ENCODE data around the gene LMOD1.
"Not testable (repeated sequence)": the region's sequence is repeated elsewhere in the genome, so short reads cannot be mapped to it uniquely, and the experiment has no call there.

Gene LMOD1

DNA sequence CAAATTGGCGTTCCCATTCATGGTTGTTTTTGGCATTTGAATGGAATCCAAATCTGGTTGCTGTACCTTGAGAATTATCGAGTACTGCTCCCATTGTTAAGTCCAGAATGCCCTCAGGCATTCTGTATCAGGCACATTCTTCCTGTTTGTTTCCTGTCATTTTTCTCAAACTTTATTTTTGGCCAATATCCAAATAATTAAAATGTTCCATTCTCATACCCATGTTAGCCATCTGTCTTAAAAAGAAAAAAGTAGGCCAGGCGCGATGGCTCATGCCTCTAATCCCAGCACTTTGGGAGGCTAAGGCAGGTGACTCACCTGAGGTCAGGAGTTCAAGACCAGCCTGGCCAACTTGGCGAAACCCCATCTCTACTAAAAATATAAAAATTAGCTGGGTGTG, 86.9 kb downstream of the LMOD1 start:
- no peak for FAIRE-seq

DNA sequence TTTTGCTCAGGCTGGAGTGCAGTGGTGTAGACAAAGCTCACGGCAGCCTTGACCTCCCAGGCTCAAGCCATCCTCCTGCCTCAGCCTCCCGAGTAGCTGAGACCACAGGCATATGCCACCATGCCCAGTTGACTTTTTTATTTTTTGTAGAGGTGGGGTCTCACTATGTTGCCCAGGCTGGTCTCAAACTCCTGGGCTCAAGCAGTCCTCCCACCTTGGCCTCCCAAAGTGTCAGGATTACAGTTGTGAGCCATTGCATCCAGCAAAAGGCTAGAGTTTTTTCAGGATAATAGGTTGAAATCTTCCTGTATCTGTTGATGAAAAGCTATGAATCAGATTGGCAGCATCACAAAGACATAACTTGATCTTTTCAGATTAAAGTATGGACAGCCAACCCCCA, 89.6 kb downstream of the LMOD1 start:
- not testable (repeated sequence) for FAIRE-seq

DNA sequence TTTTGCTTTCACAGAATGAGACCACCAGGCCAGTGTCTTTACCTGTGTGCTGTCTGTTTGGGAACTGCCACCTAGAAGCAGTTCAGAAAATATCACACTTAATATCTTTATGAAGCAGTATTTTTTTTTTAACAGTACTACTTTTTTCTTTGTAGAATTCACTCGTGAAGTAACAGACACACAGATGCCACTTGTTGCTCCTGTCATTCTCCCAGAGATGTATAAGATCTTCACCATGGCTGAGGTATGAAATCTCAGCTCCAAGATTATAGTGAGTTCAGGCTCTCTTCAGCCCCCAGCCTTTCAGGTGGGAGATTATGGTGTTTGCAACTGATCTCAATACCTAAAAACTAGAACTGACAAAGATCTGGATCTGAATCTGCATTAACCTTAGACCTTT, 94.4 kb downstream of the LMOD1 start:
- FAIRE-seq, result no peak

DNA sequence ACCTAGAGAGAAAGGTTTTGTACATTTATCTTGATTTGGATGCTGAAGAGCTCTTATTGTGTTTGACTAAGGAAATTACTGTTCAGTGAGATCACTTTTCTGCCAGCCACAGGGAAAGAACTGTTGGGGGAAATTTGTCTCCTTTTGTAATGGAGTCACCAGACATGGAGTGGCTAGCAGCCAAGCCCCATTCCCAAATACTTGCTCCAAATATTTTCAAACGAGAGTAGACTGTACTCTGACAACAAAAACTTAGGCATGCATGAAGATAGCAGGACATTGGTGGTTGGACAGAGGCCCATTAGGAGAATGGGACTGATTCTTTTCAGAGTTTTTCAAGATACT, 96.3 kb downstream of the LMOD1 start:
- no peak for FAIRE-seq

DNA sequence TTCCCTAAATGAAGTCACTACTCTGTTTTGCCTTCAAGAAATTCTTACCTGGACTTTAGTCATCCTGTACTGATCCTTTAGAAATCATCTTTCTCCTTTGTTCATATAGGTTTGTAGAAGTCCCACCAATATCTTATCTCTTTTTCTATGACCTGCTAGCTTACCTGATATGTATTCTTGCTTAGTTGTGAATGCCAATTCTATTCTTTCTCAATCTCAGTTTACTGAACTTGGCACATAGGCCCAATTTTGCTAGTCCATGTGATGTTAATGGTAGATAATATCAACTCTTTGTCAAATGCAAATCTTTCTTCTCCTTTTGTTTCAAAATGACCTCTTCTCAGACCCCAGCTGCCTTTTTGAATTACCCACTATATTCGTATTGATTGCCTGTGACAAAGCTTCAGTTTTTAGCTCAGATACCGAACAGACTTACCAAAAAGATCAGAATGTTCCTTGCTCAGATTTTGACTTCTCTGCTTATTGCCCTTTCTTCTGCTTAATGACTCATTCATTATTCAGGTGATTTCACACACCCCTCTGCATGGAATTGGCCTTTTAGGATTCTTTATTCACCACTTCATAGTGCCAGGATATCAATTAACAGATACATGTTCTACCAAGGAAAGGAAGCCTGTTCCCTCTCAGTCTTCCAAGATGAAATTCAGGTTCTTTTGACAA, 96.8 kb downstream of the LMOD1 start:
- FAIRE-seq, result no peak

DNA sequence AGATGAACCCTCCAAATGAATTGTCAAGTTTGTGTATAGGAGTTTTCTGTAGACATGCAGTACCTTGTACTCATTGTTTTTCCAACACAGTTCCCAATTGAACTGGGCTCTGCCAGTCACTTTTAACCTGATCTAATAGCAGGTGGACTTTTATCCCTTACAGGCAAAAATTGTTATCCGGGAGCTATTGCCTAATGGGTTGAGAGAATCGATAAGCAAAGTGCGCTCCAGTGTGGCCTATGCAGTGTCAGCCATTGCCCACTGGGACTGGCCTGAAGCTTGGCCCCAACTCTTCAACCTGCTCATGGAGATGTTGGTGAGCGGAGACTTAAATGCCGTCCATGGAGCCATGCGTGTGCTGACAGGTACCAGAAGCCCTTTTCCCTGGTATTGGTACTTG, 98.1 kb downstream of the LMOD1 start:
- FAIRE-seq, result no peak

DNA sequence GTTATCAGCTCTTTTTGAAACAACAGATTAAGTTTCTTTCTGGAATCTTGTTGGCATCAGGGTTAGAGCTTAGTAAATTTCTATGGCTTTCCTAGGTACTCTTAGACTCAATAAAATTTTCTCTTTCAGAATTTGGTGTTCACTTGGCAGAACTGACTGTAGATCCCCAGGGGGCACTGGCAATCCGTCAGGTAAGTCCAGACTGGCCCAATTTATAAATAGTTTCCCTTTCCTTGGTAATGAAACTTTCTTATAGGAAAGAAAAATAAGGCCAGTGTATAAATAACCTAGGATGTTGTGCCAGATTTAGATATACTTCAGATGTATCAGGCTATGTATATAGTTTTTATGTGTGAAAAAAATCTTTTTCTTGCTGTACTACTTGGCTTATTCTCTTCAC, 99.2 kb downstream of the LMOD1 start:
- FAIRE-seq, result no peak

All from endometrium (tissue), 2 donors.